ENCODE results near the gene GAS2.

DNA sequence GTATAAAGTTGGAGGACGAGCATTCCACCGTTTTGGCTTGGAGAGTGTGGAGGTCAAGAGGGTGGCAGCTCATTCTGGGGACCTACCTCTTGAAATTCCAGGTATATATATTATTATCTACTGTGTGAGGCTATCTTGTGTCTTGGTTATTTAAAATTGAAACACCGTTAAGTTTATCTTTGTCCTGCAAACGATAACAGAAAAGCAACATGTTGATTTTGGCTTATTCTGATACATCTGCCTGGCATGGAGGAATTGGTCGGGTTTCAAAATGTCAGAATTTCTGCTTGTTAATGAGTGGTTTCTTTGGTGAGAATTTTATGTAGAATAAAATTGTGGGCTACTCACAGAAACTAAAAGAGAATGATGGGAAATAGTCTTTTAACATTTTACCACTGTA is 108.8 kb downstream of the GAS2 start:
- TF ChIP-seq CTCF (IDR thresholded peaks at IDR 0.05) = no peak
- no peak for TF ChIP-seq POLR2A (IDR thresholded peaks at IDR 0.05)
